Measurements from ENCODE around the gene HOXB8. TPM values are rescaled to one million over a fixed set of nuclear protein-coding genes. Genes with fewer than 3 reads are reported as not detected.

Gene HOXB8
- total RNA-seq, 2 donors from 2014 or later: not detected

GRCh38 chr17:48582750-48583069 lies 32.4 kb downstream of the HOXB8 start:
- DNase-seq: no peak
- no peak overlapping the region for H3K4me3 Mint-ChIP-seq
- WGBS, 2 experiments (ENCODE audit: insufficient coverage in 1 of 2, insufficient read length in 1 of 2): 20% methylated on average over 7 of the region's 7 CpGs; no CpG with 5 or more reads in 1 of the 2 experiments
- H3K4me1 ChIP-seq (ENCODE audit: control insufficient read depth, insufficient read depth, low read length): peaks cover 3% of the 10 kb centered on the region
- H3K4me1 Mint-ChIP-seq: peaks cover 12% of the 10 kb centered on the region
- peaks cover 98% of the 10 kb centered on the region for H3K27me3 Mint-ChIP-seq (ENCODE audit: insufficient read depth)
- H3K9ac ChIP-seq (ENCODE audit: extremely low read depth, low read length, poor library complexity, severe bottlenecking): no peak overlapping the region
- no peak overlapping the region for H3K27ac Mint-ChIP-seq
- no peaks in the 10 kb centered on the region for H3K36me3 Mint-ChIP-seq (ENCODE audit: low read depth)
- H3K9me3 ChIP-seq (ENCODE audit: control insufficient read depth, low read length): no peaks in the 10 kb centered on the region
- no peaks in the 10 kb centered on the region for H3K36me3 ChIP-seq (ENCODE audit: control insufficient read depth, insufficient read depth, low read length)
- H3K27ac ChIP-seq (ENCODE audit: low read depth, low read length): no peak overlapping the region
- no peaks in the 10 kb centered on the region for H3K9me3 Mint-ChIP-seq
- no peak overlapping the region for H3K4me3 ChIP-seq (ENCODE audit: low read length)
- TF ChIP-seq, protein P1, sequence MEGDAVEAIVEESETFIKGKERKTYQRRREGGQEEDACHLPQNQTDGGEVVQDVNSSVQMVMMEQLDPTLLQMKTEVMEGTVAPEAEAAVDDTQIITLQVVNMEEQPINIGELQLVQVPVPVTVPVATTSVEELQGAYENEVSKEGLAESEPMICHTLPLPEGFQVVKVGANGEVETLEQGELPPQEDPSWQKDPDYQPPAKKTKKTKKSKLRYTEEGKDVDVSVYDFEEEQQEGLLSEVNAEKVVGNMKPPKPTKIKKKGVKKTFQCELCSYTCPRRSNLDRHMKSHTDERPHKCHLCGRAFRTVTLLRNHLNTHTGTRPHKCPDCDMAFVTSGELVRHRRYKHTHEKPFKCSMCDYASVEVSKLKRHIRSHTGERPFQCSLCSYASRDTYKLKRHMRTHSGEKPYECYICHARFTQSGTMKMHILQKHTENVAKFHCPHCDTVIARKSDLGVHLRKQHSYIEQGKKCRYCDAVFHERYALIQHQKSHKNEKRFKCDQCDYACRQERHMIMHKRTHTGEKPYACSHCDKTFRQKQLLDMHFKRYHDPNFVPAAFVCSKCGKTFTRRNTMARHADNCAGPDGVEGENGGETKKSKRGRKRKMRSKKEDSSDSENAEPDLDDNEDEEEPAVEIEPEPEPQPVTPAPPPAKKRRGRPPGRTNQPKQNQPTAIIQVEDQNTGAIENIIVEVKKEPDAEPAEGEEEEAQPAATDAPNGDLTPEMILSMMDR (conservative IDR thresholded peaks at IDR 0.05): no peak
- peaks cover 99% of the 10 kb centered on the region for H3K27me3 ChIP-seq (ENCODE audit: control insufficient read depth, insufficient read depth, low read length, poor library complexity, severe bottlenecking)

DNA sequence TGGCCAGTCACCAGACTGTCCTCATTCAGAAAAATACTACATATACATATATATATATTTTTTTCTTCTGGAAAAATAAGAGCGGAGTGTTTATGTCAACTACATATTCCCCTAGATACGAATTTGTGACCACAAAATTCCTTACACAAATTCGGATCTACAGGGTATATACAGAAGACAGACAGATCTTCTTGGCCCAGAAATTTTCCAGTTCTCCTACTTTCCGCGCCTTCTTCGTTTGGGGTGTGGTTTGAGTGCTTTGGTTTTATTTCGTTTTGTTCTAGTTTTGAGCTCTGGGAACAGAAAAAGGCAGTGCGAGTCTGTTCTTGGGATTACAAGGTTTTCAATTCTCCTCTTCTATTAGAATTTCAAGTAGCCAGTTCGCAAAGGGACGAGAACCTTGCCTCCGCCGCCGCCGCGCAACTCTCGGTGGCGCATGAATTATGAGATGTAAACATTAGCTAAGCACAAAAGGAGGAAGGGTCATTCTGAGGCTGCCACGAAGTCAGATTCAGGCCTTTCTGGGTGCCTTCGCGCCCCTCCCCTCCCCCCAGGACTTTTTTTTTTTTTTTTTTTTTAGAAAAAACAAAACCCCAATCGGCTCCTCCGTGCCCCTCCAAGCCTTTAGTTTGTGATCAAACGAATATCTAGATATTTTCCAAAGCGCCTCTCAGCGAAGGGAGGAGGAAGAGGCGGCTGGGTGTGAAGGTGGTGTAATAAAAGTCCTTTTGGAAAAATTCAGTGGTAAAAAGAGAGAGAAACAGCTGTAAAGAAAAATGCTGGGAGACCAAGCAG lies 35.1 kb downstream of the HOXB8 start:
- peaks cover 99% of the 10 kb centered on the region for H3K27me3 ChIP-seq (ENCODE audit: control insufficient read depth, insufficient read depth, low read length, poor library complexity, severe bottlenecking)
- Mint-ChIP-seq H3K9me3 (no peaks in the 10 kb centered on the region), H3K27ac (no peak overlapping the region), H3K4me1 (peaks cover 7% of the 10 kb centered on the region), H3K4me3 (no peak overlapping the region), H3K36me3 (ENCODE audit: low read depth) (no peaks in the 10 kb centered on the region), H3K27me3 (ENCODE audit: insufficient read depth) (peaks cover 82% of the 10 kb centered on the region)
- WGBS, 2 experiments (ENCODE audit: insufficient coverage in 1 of 2, insufficient read length in 1 of 2): 6 to 20% methylated on average over 1 to 25 of the region's 26 CpGs
- H3K9me3 ChIP-seq (ENCODE audit: control insufficient read depth, low read length): no peaks in the 10 kb centered on the region
- TF ChIP-seq, protein P1 (conservative IDR thresholded peaks at IDR 0.05): no peak
- peaks cover 3% of the 10 kb centered on the region for H3K4me1 ChIP-seq (ENCODE audit: control insufficient read depth, insufficient read depth, low read length)
- H3K36me3 ChIP-seq (ENCODE audit: control insufficient read depth, insufficient read depth, low read length): no peaks in the 10 kb centered on the region
- no peak overlapping the region for H3K9ac ChIP-seq (ENCODE audit: extremely low read depth, low read length, poor library complexity, severe bottlenecking)
- DNase-seq: no peak
- no peak overlapping the region for H3K27ac ChIP-seq (ENCODE audit: low read depth, low read length)
- H3K4me3 ChIP-seq (ENCODE audit: low read length): no peak overlapping the region

GRCh38 chr17:48579471-48579759 lies 35.7 kb downstream of the HOXB8 start:
- no peaks in the 10 kb centered on the region for H3K36me3 ChIP-seq (ENCODE audit: control insufficient read depth, insufficient read depth, low read length)
- no peaks in the 10 kb centered on the region for H3K9me3 Mint-ChIP-seq
- peaks cover 99% of the 10 kb centered on the region for H3K27me3 ChIP-seq (ENCODE audit: control insufficient read depth, insufficient read depth, low read length, poor library complexity, severe bottlenecking)
- H3K4me1 ChIP-seq (ENCODE audit: control insufficient read depth, insufficient read depth, low read length): peaks cover 3% of the 10 kb centered on the region
- H3K4me1 Mint-ChIP-seq: peaks cover 5% of the 10 kb centered on the region
- H3K4me3 ChIP-seq (ENCODE audit: low read length): no peak overlapping the region
- no peak overlapping the region for H3K9ac ChIP-seq (ENCODE audit: extremely low read depth, low read length, poor library complexity, severe bottlenecking)
- H3K27ac Mint-ChIP-seq: no peak overlapping the region
- no peaks in the 10 kb centered on the region for H3K36me3 Mint-ChIP-seq (ENCODE audit: low read depth)
- H3K4me3 Mint-ChIP-seq: no peak overlapping the region
- 0 to 6% methylated on average over 2 to 6 of the region's 7 CpGs for WGBS, 2 experiments (ENCODE audit: insufficient coverage in 1 of 2, insufficient read length in 1 of 2)
- TF ChIP-seq, protein P1 (conservative IDR thresholded peaks at IDR 0.05): no peak
- no peaks in the 10 kb centered on the region for H3K9me3 ChIP-seq (ENCODE audit: control insufficient read depth, low read length)
- H3K27ac ChIP-seq (ENCODE audit: low read depth, low read length): no peak overlapping the region
- H3K27me3 Mint-ChIP-seq (ENCODE audit: insufficient read depth): peaks cover 77% of the 10 kb centered on the region
- no peak for DNase-seq
